HG02885 (cell line): Measurements from ENCODE around the gene DNAJB12.
"Not testable (repeated sequence)": the region's sequence is repeated elsewhere in the genome, so short reads cannot be mapped to it uniquely, and the experiment has no call there.

Source experiments
- ATAC-seq: cut with Tn5 transposase; IDR thresholded peaks from one replicate; pipeline ENCODE4 v1.9.1; 2021; ENCODE audit warnings: mild to moderate bottlenecking; ENCODE audit not compliant: unreplicated experiment, poor library complexity

DNAJB12 gene

GRCh38 chr10:72355214-72355555, 466 bp upstream of the DNAJB12 start:
- ATAC-seq: no peak

- ATAC-seq: peak; percentile 11
These were observed 759 bp downstream of the DNAJB12 start for GRCh38 chr10:72353965-72354355.

- no peak for ATAC-seq
These were observed 1.4 kb downstream of the DNAJB12 start for GRCh38 chr10:72353028-72353964.

GRCh38 chr10:72351479-72351878, 3.2 kb downstream of the DNAJB12 start:
- ATAC-seq: no peak

GRCh38 chr10:72349438-72349837, 5.3 kb downstream of the DNAJB12 start:
- ATAC-seq: no peak

GRCh38 chr10:72348282-72348681, 6.4 kb downstream of the DNAJB12 start:
- ATAC-seq: no peak

- ATAC-seq: not testable (repeated sequence)
These were observed 8.6 kb downstream of the DNAJB12 start for GRCh38 chr10:72346117-72346516.

- ATAC-seq: peak; percentile 48
These were observed 9.8 kb downstream of the DNAJB12 start for GRCh38 chr10:72344932-72345331.

- no peak for ATAC-seq
These were observed 11.8 kb downstream of the DNAJB12 start for GRCh38 chr10:72342911-72343310.

- ATAC-seq: peak; percentile 40
These were observed 14.0 kb downstream of the DNAJB12 start for GRCh38 chr10:72340510-72341261.

- ATAC-seq: no peak
These were observed 16.5 kb downstream of the DNAJB12 start for GRCh38 chr10:72338180-72338579.

GRCh38 chr10:72337722-72338121, 17.0 kb downstream of the DNAJB12 start:
- no peak for ATAC-seq

- ATAC-seq: no peak
These were observed 17.6 kb downstream of the DNAJB12 start for GRCh38 chr10:72337039-72337629.

- no peak for ATAC-seq
These were observed 18.3 kb downstream of the DNAJB12 start for GRCh38 chr10:72336259-72337038.

- peak; percentile 37 for ATAC-seq
These were observed 19.1 kb downstream of the DNAJB12 start for GRCh38 chr10:72335394-72336258.

GRCh38 chr10:72334825-72335393, 19.8 kb downstream of the DNAJB12 start:
- ATAC-seq: peak; percentile 69

- ATAC-seq: no peak
These were observed 20.4 kb downstream of the DNAJB12 start for GRCh38 chr10:72334196-72334824.
